Loucy (cell line): ENCODE measurements around the gene IQSEC1.

ENCODE experiments used
- CTCF ChIP-seq: fragments of 200-600 bp; sonication (generic); conservative IDR thresholded peaks from 2 replicates; pipeline ENCODE4 v1.5.1; 2014; ENCODE audit warnings: mild to moderate bottlenecking, antibody characterized with exemption, low read length
- EZH2phosphoT487 ChIP-seq: fragments of 200-600 bp; IDR thresholded peaks from 2 replicates; pipeline ENCODE4 v1.6.1; 2018; ENCODE audit warnings: antibody characterized with exemption, mild to moderate bottlenecking, moderate library complexity, borderline replicate concordance

- TF ChIP-seq CTCF = no peak
- no peak for TF ChIP-seq EZH2phosphoT487
Measured at GRCh38 chr3:12983319-12983718, 89.9 kb downstream of the IQSEC1 start.
